ENCODE measurements around the gene ARHGAP24.

GRCh38 chr4:85476381-85476780, 1.4 kb downstream of the ARHGAP24 start:
- TF ChIP-seq CTCF (IDR thresholded peaks at IDR 0.05) (no peak), BCL3 (IDR thresholded peaks at IDR 0.05) (no peak), REST (IDR thresholded peaks at IDR 0.05) (no peak), FOSB (CRISPR knock-in tag; IDR thresholded peaks at IDR 0.05) (no peak), RCOR1 (IDR thresholded peaks at IDR 0.05; ENCODE audit: low read depth, low read length) (no peak), USF2 (IDR thresholded peaks at IDR 0.05) (no peak), NR3C1 (IDR thresholded peaks at IDR 0.05) (no peak), ZFP36 (IDR thresholded peaks at IDR 0.05; ENCODE audit: borderline replicate concordance, partially characterized antibody) (no peak), CEBPB (IDR thresholded peaks at IDR 0.05) (no peak), EP300 (IDR thresholded peaks at IDR 0.05) (no peak)

Data from A549 (cell line).